ENCODE data around the gene CNN3.
"Not testable (repeated sequence)": the region's sequence is repeated elsewhere in the genome, so short reads cannot be mapped to it uniquely, and the experiment has no call there.

Gene CNN3

DNA sequence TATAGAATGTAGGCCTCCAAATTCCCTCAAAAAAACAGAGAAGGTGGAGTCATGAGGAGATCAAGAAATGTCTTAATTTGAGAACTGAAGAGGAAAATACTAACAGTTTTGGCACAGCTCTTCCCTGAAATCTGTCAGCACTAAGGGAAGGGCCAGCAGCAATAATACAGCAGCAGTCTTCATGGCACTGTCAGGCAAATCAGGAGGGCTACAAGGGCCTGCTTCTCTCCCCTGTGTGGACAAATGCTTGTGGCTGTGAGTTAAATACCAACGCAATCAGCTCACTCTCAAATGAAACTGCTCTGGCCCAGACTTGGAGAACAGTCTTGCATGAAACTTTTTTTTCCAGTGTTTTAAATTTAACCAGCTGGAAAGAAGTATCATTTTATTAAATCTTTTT, 20.5 kb upstream of the CNN3 start:
- Histone ChIP-seq H3K4me3 (ENCODE audit: low read depth, low read length) (no peak overlapping the region), H3K9ac (ENCODE audit: low read depth, low read length) (no peak overlapping the region), H3K27me3 (ENCODE audit: control insufficient read depth, insufficient read depth, low read length) (no peaks in the 10 kb centered on the region), H3K4me1 (ENCODE audit: control insufficient read depth, insufficient read depth, low read length) (no peaks in the 10 kb centered on the region), H3K36me3 (ENCODE audit: control insufficient read depth, insufficient read depth, low read length) (no peaks in the 10 kb centered on the region), H3K9me3 (ENCODE audit: control insufficient read depth, insufficient read depth, low read length) (no peaks in the 10 kb centered on the region), H3K27ac (ENCODE audit: low read depth, low read length) (no peak overlapping the region)

DNA sequence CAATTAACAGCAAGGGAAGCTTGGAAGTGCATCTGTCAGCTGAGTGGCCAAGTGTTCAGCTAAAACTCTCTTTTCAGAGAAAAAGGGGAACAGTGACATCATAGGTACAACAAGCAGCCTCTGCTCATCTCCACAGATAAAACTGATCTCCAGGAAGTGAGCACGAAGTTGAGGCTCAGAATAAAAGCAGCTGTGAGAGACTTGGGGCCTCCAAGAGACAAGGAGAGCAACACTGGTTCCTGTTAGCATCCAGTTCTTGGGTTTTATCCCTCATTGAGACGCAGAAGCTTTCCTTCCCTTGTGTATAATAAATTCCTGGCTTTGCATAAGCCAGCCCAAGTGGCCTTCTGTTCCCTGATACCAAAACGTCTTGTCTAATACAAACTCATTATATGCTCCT, 20.0 kb upstream of the CNN3 start:
- H3K4me1 ChIP-seq (ENCODE audit: control insufficient read depth, insufficient read depth, low read length) = no peaks in the 10 kb centered on the region
- no peaks in the 10 kb centered on the region for H3K27me3 ChIP-seq (ENCODE audit: control insufficient read depth, insufficient read depth, low read length)
- H3K9me3 ChIP-seq (ENCODE audit: control insufficient read depth, insufficient read depth, low read length) = no peaks in the 10 kb centered on the region
- no peaks in the 10 kb centered on the region for H3K36me3 ChIP-seq (ENCODE audit: control insufficient read depth, insufficient read depth, low read length)
- no peak overlapping the region for H3K27ac ChIP-seq (ENCODE audit: low read depth, low read length)
- no peak overlapping the region for H3K9ac ChIP-seq (ENCODE audit: low read depth, low read length)
- no peak overlapping the region for H3K4me3 ChIP-seq (ENCODE audit: low read depth, low read length)

DNA sequence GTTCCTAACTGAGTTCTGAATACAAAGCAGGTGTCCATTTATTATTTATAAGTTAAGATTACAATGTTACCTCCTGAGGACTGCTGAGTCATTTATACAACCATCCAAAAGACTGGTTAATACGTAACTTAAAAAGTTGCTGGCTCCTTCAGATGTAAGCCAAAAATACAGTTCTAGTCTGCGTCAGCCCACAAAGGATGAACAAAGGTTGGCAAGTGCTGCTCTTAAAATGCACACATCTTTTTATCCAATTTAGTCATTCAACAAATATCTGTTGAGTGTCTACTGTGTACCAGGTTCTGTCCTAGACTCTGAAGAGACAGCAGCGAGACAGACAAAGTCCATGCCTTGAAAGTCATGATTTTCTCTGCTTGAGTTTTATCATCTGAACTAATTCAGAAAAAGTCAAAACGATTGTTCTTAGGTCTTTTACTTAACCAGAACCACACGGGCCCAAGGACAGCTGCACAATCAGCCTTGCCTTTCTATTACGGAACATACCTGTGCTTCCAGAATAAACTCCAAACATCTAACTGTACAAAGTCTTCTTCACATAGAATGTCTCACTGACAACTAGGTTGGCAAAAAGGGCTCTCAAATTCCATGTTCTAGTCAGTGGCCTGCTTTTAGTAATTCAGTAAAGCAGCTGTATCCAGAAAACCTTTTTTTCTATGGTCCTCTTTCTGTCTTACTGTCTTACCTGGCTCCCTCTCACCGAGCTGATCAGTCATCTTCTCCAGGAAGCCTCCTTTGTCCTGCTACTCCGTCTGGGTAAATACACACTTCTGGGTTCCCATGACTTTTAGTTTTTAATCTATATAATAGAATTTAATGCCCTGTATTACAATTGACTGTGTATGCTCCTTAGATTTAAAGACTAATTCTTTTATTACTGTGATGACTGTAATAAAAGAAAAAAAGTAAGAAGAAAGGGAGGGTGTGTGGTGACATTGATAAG, 15.5 kb upstream of the CNN3 start:
- Histone ChIP-seq H3K27ac (ENCODE audit: low read depth, low read length) (no peak overlapping the region), H3K4me1 (ENCODE audit: control insufficient read depth, insufficient read depth, low read length) (peaks cover 8% of the 10 kb centered on the region), H3K27me3 (ENCODE audit: control insufficient read depth, insufficient read depth, low read length) (no peaks in the 10 kb centered on the region), H3K36me3 (ENCODE audit: control insufficient read depth, insufficient read depth, low read length) (no peaks in the 10 kb centered on the region), H3K9me3 (ENCODE audit: control insufficient read depth, insufficient read depth, low read length) (no peaks in the 10 kb centered on the region), H3K9ac (ENCODE audit: low read depth, low read length) (no peak overlapping the region), H3K4me3 (ENCODE audit: low read depth, low read length) (no peak overlapping the region)

DNA sequence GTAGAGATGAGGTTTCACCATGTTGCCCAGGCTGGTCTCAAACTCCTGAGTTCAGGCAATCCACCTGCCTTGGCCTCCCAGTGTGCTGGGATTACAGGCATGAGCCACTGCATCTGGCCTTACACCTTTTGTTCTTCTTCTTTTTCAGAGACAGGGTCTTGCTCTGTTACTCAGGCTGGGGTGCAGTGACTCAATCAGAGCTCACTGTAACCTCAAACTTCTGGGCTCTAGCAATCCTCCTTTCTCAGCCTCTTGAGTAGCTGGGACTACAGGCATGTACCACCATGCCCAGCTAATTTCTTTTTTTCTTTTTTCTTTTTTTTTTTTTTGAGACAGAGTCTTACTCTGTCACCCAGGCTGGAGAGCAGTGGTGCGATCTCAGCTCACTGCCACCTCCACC, 14.6 kb upstream of the CNN3 start:
- not testable (repeated sequence) for H3K27me3 ChIP-seq (ENCODE audit: control insufficient read depth, insufficient read depth, low read length); H3K9me3 ChIP-seq (ENCODE audit: control insufficient read depth, insufficient read depth, low read length); H3K9ac ChIP-seq (ENCODE audit: low read depth, low read length); H3K27ac ChIP-seq (ENCODE audit: low read depth, low read length); H3K4me3 ChIP-seq (ENCODE audit: low read depth, low read length); H3K36me3 ChIP-seq (ENCODE audit: control insufficient read depth, insufficient read depth, low read length)
- peaks cover 11% of the 10 kb centered on the region for H3K4me1 ChIP-seq (ENCODE audit: control insufficient read depth, insufficient read depth, low read length)

DNA sequence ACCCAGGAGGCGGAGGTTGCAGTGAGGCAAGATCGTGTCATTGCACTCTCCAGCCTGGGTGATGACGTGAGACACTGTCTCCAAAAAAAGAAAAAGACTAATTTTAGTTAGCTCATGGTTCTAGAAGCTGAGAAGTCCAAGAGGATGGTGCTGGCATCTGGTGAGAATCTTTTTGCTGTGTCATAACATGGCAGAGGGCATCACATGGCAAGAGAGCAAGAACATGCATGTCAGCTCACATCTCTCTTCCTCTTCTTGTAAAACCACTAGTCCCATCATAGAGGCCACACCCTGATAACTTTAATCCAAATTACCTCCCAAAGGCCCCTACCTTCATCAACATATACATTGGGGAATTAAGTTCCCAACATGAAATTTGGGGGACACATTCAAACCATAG, 13.8 kb upstream of the CNN3 start:
- H3K4me3 ChIP-seq (ENCODE audit: low read depth, low read length) = no peak overlapping the region
- H3K9ac ChIP-seq (ENCODE audit: low read depth, low read length) = no peak overlapping the region
- no peaks in the 10 kb centered on the region for H3K9me3 ChIP-seq (ENCODE audit: control insufficient read depth, insufficient read depth, low read length)
- H3K4me1 ChIP-seq (ENCODE audit: control insufficient read depth, insufficient read depth, low read length) = peaks cover 18% of the 10 kb centered on the region
- H3K27ac ChIP-seq (ENCODE audit: low read depth, low read length) = no peak overlapping the region
- no peaks in the 10 kb centered on the region for H3K27me3 ChIP-seq (ENCODE audit: control insufficient read depth, insufficient read depth, low read length)
- H3K36me3 ChIP-seq (ENCODE audit: control insufficient read depth, insufficient read depth, low read length) = no peaks in the 10 kb centered on the region

DNA sequence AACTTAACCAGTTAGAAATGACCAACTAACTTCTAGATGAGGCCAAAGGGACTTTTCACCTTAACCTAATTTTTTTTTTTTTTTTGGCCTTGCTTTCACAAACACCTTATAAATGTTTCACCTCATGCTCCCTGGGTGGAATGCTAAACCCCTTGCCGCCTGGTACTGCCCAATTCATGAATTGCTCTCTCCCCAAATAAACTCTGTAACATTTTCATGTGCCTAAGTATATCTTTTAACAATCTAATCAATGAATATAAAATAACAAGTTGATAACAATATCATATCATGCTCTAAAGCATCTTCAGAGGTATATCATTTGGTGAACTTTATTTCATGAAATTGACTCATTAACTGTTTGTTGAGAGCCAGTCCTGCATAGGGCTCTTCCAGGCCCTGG, 10.9 kb upstream of the CNN3 start:
- no peaks in the 10 kb centered on the region for H3K9me3 ChIP-seq (ENCODE audit: control insufficient read depth, insufficient read depth, low read length)
- peaks cover 29% of the 10 kb centered on the region for H3K4me1 ChIP-seq (ENCODE audit: control insufficient read depth, insufficient read depth, low read length)
- no peak overlapping the region for H3K27ac ChIP-seq (ENCODE audit: low read depth, low read length)
- 0 out of 2 replicates have a peak, but pooled peaks cover 3% of the 10 kb centered on the region for H3K36me3 ChIP-seq (ENCODE audit: control insufficient read depth, insufficient read depth, low read length)
- H3K27me3 ChIP-seq (ENCODE audit: control insufficient read depth, insufficient read depth, low read length) = no peaks in the 10 kb centered on the region
- no peak overlapping the region for H3K9ac ChIP-seq (ENCODE audit: low read depth, low read length)
- H3K4me3 ChIP-seq (ENCODE audit: low read depth, low read length) = no peak overlapping the region

DNA sequence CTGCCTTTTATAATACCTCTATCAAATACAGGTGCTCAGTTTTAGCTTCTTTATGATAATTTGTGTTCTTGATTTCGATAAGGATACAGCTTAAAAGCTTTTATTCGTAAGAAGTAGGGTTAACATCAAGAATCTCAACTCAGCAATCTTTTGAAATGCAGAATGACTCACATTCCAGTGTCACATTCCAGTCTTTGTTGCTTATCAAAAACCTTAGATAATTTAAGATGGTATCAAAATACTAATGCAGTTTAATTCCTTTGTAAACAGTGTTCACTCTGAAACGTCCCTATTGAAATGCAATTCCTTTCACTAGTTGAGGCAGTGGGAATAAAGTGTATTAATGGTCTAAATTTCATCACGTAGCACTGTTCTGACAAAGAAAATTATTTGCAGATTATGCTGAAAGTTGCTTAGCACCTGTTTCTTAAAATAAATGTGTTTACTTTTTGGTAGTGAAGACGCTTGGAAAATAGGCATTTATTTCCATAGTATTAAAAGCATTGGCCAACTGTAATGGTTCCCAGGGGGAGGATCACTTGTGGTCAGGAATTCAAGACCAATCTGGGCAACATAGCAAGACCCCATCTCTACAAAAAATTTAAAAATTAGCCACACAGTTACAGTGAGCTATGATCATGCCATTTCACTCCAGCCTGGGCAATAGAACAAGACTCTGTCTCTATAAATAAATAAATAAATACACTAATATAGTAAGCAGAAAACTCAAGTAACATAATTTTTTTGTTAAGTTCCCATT, 10.1 kb upstream of the CNN3 start:
- Histone ChIP-seq H3K36me3 (ENCODE audit: control insufficient read depth, insufficient read depth, low read length) (0 out of 2 replicates have a peak, but pooled peaks cover 3% of the 10 kb centered on the region), H3K9ac (ENCODE audit: low read depth, low read length) (no peak overlapping the region), H3K27ac (ENCODE audit: low read depth, low read length) (peak overlapping the region; percentile 34), H3K9me3 (ENCODE audit: control insufficient read depth, insufficient read depth, low read length) (no peaks in the 10 kb centered on the region), H3K27me3 (ENCODE audit: control insufficient read depth, insufficient read depth, low read length) (no peaks in the 10 kb centered on the region), H3K4me3 (ENCODE audit: low read depth, low read length) (no peak overlapping the region), H3K4me1 (ENCODE audit: control insufficient read depth, insufficient read depth, low read length) (peaks cover 29% of the 10 kb centered on the region)

DNA sequence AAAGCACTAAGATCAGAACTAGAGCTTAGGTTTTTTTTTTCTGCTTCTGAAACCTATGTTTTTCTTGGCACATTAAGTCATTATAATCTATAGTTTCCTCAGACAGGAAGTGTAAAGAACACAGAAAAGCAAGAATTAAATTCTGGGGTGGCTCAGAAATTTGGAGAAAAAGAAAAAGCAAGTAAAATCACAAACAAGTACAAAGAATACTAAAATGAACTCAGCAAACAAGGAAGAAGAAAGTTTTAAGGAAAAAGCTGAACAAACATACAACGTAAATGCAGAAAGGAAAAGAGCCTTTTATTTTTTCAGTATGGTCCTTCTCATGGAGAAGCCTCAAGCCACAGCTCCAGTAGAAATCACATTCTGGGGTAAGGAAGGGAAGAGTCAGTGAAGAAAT, 8.6 kb upstream of the CNN3 start:
- Histone ChIP-seq H3K27me3 (ENCODE audit: control insufficient read depth, insufficient read depth, low read length) (no peaks in the 10 kb centered on the region), H3K27ac (ENCODE audit: low read depth, low read length) (no peak overlapping the region), H3K36me3 (ENCODE audit: control insufficient read depth, insufficient read depth, low read length) (0 out of 2 replicates have a peak, but pooled peaks cover 3% of the 10 kb centered on the region), H3K4me1 (ENCODE audit: control insufficient read depth, insufficient read depth, low read length) (peaks cover 29% of the 10 kb centered on the region), H3K9ac (ENCODE audit: low read depth, low read length) (no peak overlapping the region), H3K9me3 (ENCODE audit: control insufficient read depth, insufficient read depth, low read length) (no peaks in the 10 kb centered on the region), H3K4me3 (ENCODE audit: low read depth, low read length) (no peak overlapping the region)

DNA sequence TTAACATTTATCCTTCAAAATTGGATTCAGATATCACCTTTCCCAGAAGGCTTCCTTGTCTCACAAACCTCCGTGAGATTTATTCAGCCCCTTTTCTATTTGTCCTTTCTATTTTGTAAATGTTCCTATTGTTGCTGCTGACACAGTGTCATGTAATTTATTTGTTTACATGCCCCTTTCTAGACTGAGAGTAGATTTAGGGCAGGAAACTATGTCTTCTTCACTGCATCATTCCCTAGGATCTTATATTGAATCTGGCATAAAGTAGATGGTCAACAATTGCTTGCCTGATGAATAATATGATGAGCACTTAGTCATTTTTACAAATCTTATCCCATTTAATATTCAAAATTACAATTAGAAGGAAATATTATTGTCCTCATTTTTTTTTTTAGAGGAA, 8.1 kb upstream of the CNN3 start:
- H3K27me3 ChIP-seq (ENCODE audit: control insufficient read depth, insufficient read depth, low read length) = no peaks in the 10 kb centered on the region
- H3K4me1 ChIP-seq (ENCODE audit: control insufficient read depth, insufficient read depth, low read length) = peaks cover 29% of the 10 kb centered on the region
- H3K27ac ChIP-seq (ENCODE audit: low read depth, low read length) = no peak overlapping the region
- H3K9ac ChIP-seq (ENCODE audit: low read depth, low read length) = no peak overlapping the region
- H3K36me3 ChIP-seq (ENCODE audit: control insufficient read depth, insufficient read depth, low read length) = 0 out of 2 replicates have a peak, but pooled peaks cover 3% of the 10 kb centered on the region
- no peak overlapping the region for H3K4me3 ChIP-seq (ENCODE audit: low read depth, low read length)
- H3K9me3 ChIP-seq (ENCODE audit: control insufficient read depth, insufficient read depth, low read length) = no peaks in the 10 kb centered on the region

DNA sequence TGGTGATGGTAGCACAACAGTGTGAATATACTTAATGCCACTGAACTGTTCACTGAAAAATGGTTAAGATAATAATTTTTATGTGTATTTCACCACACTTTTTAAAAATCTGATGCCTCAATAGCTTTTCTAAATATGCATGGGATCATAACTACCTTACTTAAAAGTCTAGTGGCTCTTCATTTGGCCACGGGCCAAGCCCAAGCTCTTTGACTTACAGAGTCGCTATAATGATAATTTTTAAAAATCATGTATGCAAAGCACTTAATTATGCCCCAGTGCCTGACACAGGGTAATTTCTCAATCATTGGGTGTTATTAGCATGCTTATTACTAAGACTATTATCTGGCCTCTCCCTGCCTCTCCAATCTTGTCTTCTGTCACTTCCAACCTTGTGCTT, 7.6 kb upstream of the CNN3 start:
- Histone ChIP-seq H3K27ac (ENCODE audit: low read depth, low read length) (no peak overlapping the region), H3K36me3 (ENCODE audit: control insufficient read depth, insufficient read depth, low read length) (0 out of 2 replicates have a peak, but pooled peaks cover 3% of the 10 kb centered on the region), H3K4me3 (ENCODE audit: low read depth, low read length) (no peak overlapping the region), H3K9ac (ENCODE audit: low read depth, low read length) (no peak overlapping the region), H3K9me3 (ENCODE audit: control insufficient read depth, insufficient read depth, low read length) (no peaks in the 10 kb centered on the region), H3K4me1 (ENCODE audit: control insufficient read depth, insufficient read depth, low read length) (peaks cover 32% of the 10 kb centered on the region), H3K27me3 (ENCODE audit: control insufficient read depth, insufficient read depth, low read length) (no peaks in the 10 kb centered on the region)
